Colonic mucosa (tissue), 4 donors: ENCODE data around the gene MFAP1. TPM values are rescaled to one million over a fixed set of nuclear protein-coding genes. Genes with fewer than 3 reads are reported as not detected.
"Not testable (repeated sequence)": the region's sequence is repeated elsewhere in the genome, so short reads cannot be mapped to it uniquely, and the experiment has no call there.

Experiments used
- DNase-seq: peaks from one replicate; pipeline ENCODE4 v3.0.0-alpha.2; 2020
- H3K27ac ChIP-seq: fragments of 200-600 bp; one replicate; pipeline ENCODE4 v1.8.0; 2021
- H3K27me3 ChIP-seq: fragments of 200-600 bp; one replicate; pipeline ENCODE4 v1.8.0; 2021
- H3K36me3 ChIP-seq: fragments of 200-600 bp; one replicate; pipeline ENCODE4 v1.8.0; 2021
- H3K4me1 ChIP-seq: fragments of 200-600 bp; one replicate; pipeline ENCODE4 v1.8.0; 2021; ENCODE audit warnings: mild to moderate bottlenecking
- H3K4me3 ChIP-seq: fragments of 200-600 bp; one replicate; pipeline ENCODE4 v1.8.0; 2021
- H3K9ac ChIP-seq, 2 donors: one replicate each; pipeline ENCODE4 v1.7.0; 2013; ENCODE audit warnings: control low read depth in 2 of 2, low read depth in 2 of 2, low read length in 2 of 2
- H3K9me3 ChIP-seq: fragments of 200-600 bp; one replicate; pipeline ENCODE4 v1.8.0; 2021
- CTCF ChIP-seq: fragments of 200-600 bp; IDR thresholded peaks from one replicate; pipeline ENCODE4 v1.8.0; 2022; ENCODE audit warnings: antibody characterized with exemption, mild to moderate bottlenecking
- intact Hi-C: fragments of 100-400 bp; cut with DNase I; formaldehyde crosslinking; loops from one replicate; pipeline ENCODE4 v1.14.1; 2022
- total RNA-seq, 2 donors: library from RNA; stranded (reverse); fragmentation: NEBNext Ultra II Directional in 1 of 2; extraction: Animal tissue kit (Norgen Biotek cat#: 25700) in 1 of 2; gene quantifications; one replicate each; pipeline ENCODE4 v1.2.1, GENCODE V29; 2021
- donor health status: healthy.
- donor health status: DM: no; HTN: no; CAD: no.
- donor health status: DM: no; HTN: no; CAD: no.

MFAP1 gene
- total RNA-seq, 2 donors from 2014 or later: 20.7 to 27.8 TPM

GRCh38 chr15:43867096-43867495 lies 42.6 kb upstream of the MFAP1 start:
- intact Hi-C loops: no loop called here
- Histone ChIP-seq H3K27ac (no peak overlapping the region), H3K4me3 (no peak overlapping the region), H3K9ac (no peak overlapping the region), H3K9me3 (no peaks in the 10 kb centered on the region), H3K36me3 (no peaks in the 10 kb centered on the region), H3K4me1 (no peaks in the 10 kb centered on the region), H3K27me3 (no peaks in the 10 kb centered on the region)
- no peak for TF ChIP-seq CTCF
- peak; percentile 21 for DNase-seq

GRCh38 chr15:43866636-43867035 lies 42.1 kb upstream of the MFAP1 start:
- H3K36me3 ChIP-seq, H3K9me3 ChIP-seq, H3K27me3 ChIP-seq, H3K9ac ChIP-seq, intact Hi-C loops, H3K27ac ChIP-seq, H3K4me1 ChIP-seq, DNase-seq, H3K4me3 ChIP-seq: not testable (repeated sequence)

GRCh38 chr15:43859546-43859945 lies 35.1 kb upstream of the MFAP1 start:
- no peak for DNase-seq
- H3K27ac ChIP-seq: no peak overlapping the region
- no peaks in the 10 kb centered on the region for H3K36me3 ChIP-seq
- no peak overlapping the region for H3K9ac ChIP-seq
- H3K9me3 ChIP-seq: no peaks in the 10 kb centered on the region
- no peaks in the 10 kb centered on the region for H3K4me1 ChIP-seq
- no peak for TF ChIP-seq CTCF
- intact Hi-C loops: no loop called here
- no peak overlapping the region for H3K4me3 ChIP-seq
- H3K27me3 ChIP-seq: no peaks in the 10 kb centered on the region

GRCh38 chr15:43854801-43855200 lies 30.3 kb upstream of the MFAP1 start:
- Histone ChIP-seq H3K9me3 (no peaks in the 10 kb centered on the region), H3K4me1 (no peaks in the 10 kb centered on the region), H3K4me3 (no peak overlapping the region), H3K27me3 (no peaks in the 10 kb centered on the region), H3K9ac (no peak overlapping the region), H3K36me3 (no peaks in the 10 kb centered on the region), H3K27ac (no peak overlapping the region)
- no peak for DNase-seq
- intact Hi-C loops: no loop called here
- no peak for TF ChIP-seq CTCF

- H3K4me3 ChIP-seq: no peak overlapping the region
- no peak for DNase-seq
- intact Hi-C loops: no loop called here
- no peak overlapping the region for H3K9ac ChIP-seq
- no peaks in the 10 kb centered on the region for H3K9me3 ChIP-seq
- no peak overlapping the region for H3K27ac ChIP-seq
- no peaks in the 10 kb centered on the region for H3K36me3 ChIP-seq
- no peaks in the 10 kb centered on the region for H3K27me3 ChIP-seq
- H3K4me1 ChIP-seq: no peaks in the 10 kb centered on the region
- TF ChIP-seq CTCF: no peak
Measured at GRCh38 chr15:43852607-43853006, 28.1 kb upstream of the MFAP1 start.

GRCh38 chr15:43851251-43851650 lies 26.8 kb upstream of the MFAP1 start:
- H3K4me3 ChIP-seq: no peak overlapping the region
- intact Hi-C loops: no loop called here
- no peaks in the 10 kb centered on the region for H3K36me3 ChIP-seq
- DNase-seq: no peak
- no peak overlapping the region for H3K27ac ChIP-seq
- H3K9ac ChIP-seq: no peak overlapping the region
- no peaks in the 10 kb centered on the region for H3K9me3 ChIP-seq
- H3K4me1 ChIP-seq: no peaks in the 10 kb centered on the region
- no peaks in the 10 kb centered on the region for H3K27me3 ChIP-seq
- TF ChIP-seq CTCF: no peak
